B cell (primary cell): ENCODE data around the gene UPF1.

Experiments
- EZH2 ChIP-seq: IDR thresholded peaks from 2 replicates; pipeline ENCODE4 v1.6.1; 2012; ENCODE audit warnings: borderline replicate concordance, low read depth, mild to moderate bottlenecking, moderate library complexity, low read length; ENCODE audit not compliant: insufficient read depth, poor library complexity, severe bottlenecking
- TF ChIP-seq, protein P1 (sequence below): fragments of 200-600 bp; IDR thresholded peaks from one replicate; pipeline ENCODE4 v1.8.0; 2022; ENCODE audit warnings: antibody characterized with exemption, mild to moderate bottlenecking

DNA sequence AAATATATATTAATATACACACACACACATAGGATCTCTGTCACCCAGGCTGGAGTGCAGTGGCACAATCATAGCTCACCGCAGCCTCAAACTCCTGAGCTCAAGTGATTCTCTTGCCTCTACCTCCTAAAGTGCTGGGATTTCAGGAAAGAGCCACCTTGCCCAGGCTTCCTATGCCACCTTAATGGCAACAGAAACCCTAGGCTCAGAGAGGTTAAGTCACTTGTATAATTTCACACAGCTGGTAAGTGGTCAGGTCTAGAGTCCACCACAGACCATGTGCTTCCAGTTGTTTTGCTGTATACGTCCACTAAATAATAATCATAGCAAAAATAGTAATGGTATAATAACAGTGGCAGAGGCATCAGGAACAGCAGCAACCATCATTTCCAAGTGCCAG, 1.3 kb upstream of the UPF1 start:
- TF ChIP-seq, protein P1, sequence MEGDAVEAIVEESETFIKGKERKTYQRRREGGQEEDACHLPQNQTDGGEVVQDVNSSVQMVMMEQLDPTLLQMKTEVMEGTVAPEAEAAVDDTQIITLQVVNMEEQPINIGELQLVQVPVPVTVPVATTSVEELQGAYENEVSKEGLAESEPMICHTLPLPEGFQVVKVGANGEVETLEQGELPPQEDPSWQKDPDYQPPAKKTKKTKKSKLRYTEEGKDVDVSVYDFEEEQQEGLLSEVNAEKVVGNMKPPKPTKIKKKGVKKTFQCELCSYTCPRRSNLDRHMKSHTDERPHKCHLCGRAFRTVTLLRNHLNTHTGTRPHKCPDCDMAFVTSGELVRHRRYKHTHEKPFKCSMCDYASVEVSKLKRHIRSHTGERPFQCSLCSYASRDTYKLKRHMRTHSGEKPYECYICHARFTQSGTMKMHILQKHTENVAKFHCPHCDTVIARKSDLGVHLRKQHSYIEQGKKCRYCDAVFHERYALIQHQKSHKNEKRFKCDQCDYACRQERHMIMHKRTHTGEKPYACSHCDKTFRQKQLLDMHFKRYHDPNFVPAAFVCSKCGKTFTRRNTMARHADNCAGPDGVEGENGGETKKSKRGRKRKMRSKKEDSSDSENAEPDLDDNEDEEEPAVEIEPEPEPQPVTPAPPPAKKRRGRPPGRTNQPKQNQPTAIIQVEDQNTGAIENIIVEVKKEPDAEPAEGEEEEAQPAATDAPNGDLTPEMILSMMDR, result no peak
- TF ChIP-seq EZH2, result no peak
